HG03135 (cell line): ENCODE data around the gene MARK1.

Experiments
- ATAC-seq: cut with Tn5 transposase; IDR thresholded peaks from one replicate; pipeline ENCODE4 v1.9.1; 2021; ENCODE audit warnings: mild to moderate bottlenecking, moderate library complexity; ENCODE audit not compliant: unreplicated experiment

Gene MARK1

DNA sequence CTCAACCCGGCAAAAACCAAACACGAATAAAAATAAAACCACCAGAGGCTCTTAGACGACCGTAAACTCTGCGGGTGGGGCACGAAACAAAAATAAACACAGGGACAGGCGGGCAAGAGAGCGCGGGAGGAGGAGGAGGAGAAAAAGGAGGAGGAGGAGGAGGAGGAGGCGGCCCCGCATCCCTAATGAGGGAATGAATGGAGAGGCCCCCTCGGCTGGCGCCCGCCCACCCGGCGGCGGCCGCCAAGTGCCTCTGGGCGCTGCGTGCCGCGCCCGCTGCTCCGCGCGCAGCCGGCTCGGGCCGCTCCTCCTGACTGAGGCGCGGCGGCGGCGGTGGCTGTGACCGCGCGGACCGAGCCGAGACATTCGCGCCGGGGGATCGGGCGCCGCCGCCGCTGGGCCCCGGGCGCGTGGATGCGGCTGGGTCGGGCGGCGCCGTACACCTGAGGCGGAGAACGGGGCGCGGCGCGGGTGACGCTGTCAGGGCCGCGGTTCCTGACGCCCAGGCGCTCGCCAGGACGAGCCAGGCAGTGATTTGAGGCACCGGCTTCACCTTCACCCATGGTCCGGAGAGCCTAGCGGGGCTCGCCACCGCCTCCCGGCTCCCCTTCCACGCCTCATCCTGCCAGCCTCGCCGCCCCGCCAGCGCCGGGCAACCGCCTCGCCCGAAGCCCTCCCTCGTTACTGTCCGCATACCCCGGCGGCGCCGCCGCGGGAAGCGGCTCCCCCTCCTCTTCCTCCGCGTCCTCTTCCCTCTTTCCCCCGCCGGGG is at the start of gene MARK1:
MARK1 (plus strand) TSS at position 229 of the 771 bp plus-strand sequence. CDS start 687 bp downstream, outside the sequence.
- peak; percentile 62 for ATAC-seq

DNA sequence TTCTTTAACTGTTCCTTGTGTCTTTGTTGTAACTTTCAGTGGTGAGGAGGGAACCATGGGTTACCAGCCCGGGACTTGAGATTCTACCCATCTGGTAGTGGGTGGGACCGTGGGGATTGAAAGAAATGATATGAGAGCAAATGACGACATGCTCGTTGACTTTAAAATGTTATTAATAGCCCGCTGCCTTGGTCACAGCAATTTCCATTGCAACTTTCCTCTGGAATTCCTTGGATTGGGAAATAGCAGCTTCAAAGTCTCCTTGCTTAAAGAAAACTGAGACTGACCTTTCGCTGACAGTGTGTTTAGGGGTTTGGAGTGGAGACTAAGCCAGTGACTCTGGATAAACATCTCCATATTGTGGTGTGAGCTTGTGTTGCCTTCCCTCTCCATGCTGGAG is 44.2 kb upstream of the MARK1 start:
- ATAC-seq = no peak

DNA sequence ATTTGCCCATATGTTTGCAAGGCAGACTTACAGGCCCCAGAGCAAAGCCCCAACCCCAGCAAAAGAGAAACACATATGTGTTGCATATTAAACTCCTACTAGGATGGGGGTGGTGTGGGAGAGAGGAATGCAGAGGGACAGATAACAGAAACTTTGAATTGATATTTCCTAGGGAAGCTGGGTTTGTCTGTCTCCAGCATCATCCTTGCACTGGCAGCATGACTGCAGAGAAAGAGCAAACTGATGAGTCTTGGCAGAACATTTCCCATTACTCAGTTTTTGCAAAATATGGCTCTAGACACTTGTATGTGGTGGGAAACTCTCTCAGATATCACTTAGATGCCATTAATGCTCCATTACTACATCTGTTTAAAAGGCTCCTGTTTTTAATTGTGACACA is 43.8 kb upstream of the MARK1 start:
- ATAC-seq = no peak

DNA sequence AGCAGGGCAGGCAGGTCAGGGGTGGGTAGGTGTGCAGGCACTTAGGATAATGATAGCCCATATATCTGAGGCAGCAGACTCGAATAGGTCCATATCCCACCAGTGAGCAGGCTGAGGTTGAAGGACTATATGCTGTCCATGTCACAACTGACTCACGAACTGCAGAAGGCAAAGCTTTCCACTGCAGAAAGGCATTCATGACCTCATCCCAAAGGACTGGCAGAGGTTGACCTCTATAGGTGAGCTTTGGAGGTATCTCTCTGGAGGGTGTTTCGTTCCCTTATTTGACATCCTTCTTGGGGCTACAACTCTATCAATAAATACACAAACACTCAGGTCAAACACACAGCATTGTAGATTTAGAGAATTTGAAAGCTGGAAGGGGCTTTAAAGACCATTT is 42.8 kb upstream of the MARK1 start:
- no peak for ATAC-seq

DNA sequence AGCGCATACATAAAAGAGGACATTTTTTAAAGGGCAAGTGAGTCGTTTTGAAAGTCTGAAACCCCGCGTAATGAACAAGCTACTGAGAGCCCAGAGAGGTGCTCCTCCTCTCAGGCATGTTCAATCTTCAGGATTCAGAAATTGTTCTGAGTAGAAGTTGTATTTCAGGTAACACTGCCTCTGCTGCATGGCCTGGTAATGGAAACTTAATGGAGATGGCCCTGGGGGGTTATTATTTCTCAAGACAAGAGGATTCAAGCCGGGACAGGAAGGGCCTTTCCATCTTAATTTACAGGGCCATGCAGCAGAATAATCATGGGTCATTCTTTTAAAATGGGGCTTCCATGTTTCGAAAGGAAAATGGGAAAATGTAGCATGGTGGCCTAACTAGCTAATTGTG is 42.1 kb upstream of the MARK1 start:
- ATAC-seq = no peak

DNA sequence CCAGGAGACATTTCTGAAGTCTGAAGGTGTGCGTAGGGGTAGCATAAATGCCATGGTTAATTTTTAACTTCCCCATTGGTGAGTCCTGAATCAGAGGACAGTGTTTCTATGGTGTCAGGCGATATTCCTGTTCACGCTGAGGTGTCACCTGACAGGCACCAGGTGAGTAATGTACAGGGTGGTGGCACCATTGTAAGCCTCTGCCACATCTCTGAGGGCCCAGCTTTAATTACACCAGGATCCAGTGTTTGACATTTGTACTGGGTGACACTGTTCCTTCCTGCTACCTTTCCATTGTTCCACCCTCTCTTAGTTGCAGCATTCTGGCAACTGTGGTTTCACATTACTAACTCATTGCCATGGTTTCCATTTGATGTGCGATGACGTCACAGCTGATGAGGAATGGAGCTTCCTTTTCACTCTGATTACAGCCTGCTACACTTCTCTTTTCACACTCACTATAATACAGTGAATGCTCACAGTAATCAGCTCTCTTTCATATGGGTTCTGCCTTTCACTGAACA is 40.6 kb upstream of the MARK1 start:
- ATAC-seq = no peak

DNA sequence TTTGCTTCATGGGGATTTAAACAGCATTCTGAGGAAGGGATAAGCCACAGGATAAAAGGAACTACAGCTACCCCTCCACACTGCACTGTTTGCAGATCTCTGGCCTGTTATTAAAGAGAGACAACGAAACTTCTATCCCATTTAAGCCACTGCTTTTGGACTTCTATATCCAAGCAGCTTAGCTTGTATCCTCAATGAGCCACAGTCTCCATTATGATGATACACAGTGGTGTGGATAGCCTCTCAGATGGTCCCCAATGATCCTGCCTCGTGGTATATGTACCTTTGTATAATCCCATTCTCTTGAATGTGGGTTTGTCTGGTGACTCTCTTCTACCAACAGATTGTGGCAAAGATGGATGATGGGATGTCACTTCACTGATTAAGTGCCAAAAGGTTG is 36.0 kb upstream of the MARK1 start:
- no peak for ATAC-seq

DNA sequence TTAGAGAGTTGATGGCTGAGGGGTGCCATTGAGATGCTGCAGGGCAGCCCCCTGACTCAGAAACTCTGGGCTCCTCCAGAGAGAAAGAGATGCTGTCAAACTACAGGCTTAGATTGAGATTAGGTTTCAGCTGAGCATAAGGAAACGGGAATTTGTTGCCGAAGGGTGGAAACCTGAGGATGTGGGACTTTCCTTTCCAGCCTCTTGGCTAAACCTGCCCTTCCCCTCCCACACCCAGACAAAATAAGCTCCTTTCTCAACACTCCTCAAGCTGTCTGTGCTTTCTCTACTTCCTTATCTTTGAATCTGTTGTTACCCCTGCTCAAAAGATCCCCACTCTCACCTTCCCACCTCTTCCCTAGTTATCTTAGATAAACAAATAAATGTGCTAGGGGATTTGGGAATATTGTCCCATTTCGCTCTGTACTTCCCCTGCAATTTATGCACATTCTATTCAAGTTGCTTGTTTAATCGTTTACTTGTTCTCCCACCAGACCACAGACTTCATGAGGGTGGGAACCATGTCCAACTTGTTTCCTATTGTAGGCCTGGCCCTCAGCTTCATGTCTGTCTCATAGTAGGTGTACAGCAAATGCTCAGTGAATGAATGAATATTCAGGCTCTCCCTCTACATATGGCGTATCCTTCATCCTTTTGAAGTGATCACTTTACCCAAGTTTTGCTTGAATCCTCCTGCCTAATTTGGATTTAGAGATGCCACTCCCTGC is 30.6 kb upstream of the MARK1 start:
- ATAC-seq = no peak

DNA sequence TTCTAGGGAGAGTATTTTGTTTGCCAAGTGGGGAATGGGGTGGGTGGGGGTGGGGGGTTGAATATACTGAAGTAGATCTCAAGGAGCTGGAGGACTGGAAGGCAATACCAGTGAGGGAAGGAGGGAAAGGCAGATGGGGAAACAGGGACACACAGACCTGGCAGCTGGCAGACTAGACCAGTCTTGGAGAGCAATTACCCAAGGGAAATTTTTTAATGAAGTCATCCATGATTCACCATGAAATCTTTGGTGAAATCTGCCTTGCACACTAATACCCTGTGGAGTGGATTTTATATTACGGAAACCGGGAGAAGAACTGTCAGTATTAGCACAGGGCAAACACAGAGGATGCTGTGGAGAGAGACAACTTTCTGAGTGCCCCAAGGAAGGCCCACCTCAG is 29.7 kb upstream of the MARK1 start:
- ATAC-seq = no peak

DNA sequence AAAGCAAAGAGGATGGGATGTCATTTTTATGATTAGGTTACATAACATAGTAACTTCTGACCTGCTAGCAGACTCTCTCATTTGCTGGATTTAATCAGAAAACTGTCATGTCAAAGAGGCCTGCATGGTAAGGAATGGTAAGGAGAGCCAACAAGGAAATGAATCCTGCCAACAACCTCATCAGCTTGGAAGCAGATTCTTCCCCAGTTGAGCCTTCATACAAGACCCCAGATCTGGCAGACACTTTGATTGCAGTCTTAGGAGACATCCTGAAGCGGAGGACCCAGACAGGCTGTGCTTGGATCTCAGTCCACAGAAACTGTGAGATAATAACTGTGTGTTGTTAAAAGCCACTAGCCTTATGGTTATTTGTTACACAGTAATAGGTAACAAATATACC is 27.6 kb upstream of the MARK1 start:
- no peak for ATAC-seq

DNA sequence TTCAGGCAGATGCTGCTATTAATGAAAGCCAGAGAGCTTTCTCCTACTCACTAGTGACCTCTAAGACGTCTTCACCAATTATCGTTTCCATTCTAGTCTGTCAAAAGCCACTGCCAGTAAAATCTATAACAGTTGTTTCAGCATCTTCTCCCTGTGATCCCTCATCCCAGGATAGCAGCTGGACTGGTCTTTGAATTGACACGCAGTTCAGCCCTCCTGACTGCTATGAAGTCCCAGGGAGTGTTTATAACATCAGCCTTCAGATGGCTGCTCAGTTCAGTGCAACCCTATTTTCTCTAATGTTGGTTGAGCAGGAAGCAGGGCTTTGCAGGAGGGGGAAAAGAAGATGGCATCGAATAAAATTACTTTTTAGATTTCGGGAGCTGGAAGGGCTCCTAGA is 23.6 kb upstream of the MARK1 start:
- ATAC-seq = no peak

DNA sequence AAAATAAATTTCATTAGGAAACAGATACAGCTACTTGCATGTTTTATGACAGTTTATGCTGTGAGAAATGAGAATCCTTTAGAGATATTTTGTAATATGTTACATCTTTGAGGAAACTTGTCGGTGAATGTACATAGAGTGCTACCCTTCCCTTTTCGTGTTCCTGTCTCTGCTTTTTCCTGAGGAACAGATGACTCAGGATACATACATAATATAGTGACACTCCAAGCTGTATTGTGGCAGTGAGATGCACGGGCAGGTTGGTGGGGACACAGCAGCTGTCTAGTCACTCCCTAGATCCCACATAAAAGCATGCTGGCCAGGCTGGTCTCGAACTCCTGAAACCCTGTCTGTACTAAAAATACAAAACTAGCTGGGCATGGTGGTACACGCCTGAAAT is 20.9 kb upstream of the MARK1 start:
- ATAC-seq = no peak

DNA sequence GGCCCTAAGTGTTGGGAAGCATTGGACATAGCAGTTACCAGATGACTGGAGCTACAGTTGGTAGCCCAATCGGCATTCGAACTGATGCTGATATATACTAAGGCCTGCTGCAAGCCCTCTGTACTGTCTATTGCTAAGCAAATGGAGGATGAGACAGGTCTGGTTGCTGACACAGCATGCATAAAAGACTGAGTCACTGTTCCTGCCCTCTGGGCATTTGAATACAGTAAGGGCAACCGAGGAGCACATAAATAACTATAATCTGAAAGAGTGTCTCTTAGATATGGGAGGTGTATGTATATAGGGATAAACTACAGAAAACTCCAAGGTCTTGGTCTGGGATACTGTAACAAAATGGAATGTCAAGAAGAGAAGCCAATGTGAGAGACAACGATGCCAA is 16.8 kb upstream of the MARK1 start:
- ATAC-seq = no peak

DNA sequence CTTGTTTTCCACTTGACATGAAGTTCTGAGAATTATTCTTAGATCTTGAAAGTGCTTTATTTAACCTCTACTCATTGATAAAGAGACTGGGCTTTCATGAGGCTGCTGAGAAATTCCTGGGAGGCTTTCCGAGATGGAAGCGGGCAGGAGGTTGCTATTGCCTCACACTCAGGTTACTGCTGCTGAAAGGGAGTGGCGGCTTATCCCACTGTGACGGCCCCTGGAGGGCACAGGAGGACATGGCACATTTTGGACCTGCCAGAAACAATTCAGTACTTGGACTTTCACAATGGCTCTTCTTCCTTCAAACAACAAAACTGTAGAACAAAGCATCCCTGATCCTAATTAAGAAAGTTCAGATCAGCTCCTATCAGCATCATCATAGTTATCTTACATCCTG is 16.2 kb upstream of the MARK1 start:
- ATAC-seq = no peak

DNA sequence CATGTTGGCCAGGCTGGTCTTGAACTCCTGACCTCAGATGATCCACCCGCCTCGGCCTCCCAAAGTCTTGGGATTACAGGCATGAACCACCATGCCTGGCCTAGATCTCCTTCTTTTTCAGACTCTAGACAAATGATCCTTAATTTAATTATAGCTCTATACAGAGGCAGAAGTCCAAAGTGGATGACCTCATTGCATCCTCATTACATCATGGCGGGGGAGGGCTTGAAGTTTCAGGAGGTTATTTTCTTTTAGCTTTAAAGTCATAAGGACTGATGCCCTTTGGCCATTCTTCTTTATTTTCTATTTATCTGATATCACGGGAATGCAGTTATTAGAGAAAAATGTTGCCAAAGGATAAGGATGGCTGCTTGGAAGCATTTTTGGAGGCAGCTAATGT is 14.1 kb upstream of the MARK1 start:
- no peak for ATAC-seq

DNA sequence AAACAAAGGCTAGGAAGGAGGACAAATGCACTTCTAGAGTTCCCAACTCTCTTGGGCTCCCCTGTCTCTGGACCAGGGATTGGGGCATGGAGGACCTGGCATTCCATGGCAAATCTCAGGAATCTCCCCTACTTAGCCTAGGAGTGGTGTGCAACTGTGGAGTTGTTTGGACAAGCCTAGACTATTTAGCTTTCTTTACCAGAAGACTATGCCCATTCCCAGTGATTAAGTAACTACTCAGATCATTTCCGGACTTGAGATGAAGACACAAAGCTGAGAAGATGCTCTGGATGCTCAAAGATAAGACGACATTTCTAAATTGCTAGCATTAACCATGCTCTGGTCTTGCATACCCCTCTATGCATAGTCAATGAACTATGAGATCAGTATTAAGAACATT is 13.7 kb upstream of the MARK1 start:
- no peak for ATAC-seq

DNA sequence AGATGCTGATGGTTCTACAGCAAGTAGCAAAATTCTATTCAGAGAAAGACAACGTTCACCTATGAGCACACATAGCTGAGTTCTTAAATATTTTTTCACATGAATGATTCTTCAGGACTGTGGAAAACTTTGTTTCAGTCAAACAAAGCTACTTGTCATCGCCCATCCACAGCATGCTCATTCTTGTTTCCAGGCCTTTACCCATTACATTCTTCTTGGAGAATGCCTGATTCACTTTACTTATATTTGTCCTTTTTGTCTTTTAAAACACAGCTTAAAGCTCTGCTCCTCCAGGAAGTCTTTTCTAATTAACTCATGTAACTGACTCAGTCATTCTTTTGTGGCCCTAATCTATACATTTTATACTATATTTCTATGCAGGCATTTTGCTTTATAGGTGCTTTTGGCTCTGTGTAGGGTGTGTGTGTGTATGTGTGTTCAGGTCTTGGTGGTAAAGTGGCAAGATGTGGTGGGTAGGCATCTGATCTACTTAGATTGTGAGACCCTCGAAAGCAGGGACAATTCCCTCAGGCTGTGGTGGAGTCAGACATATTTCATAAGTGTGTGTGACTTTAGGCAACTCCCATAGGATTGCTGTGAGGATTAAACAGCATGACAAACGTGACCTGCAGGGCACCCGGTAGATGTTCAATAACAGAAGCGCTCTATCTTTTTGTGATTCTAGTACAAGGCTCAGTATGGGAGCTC is 11.8 kb upstream of the MARK1 start:
- no peak for ATAC-seq

DNA sequence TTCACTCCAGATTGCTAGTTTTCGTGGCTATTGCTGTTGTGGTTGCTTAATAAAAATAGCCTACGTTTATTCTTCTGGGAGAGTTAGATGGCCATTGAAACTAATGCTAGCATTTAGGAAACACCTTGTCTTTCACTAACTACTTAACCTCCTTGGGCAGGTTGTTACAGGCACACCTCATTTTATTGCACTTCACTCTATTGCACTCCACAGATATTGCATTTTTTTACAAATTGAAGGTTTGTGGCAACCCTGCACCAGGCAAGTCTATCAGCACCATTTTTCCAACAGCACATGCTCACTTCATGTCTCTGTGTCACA is 11.3 kb upstream of the MARK1 start:
- no peak for ATAC-seq

DNA sequence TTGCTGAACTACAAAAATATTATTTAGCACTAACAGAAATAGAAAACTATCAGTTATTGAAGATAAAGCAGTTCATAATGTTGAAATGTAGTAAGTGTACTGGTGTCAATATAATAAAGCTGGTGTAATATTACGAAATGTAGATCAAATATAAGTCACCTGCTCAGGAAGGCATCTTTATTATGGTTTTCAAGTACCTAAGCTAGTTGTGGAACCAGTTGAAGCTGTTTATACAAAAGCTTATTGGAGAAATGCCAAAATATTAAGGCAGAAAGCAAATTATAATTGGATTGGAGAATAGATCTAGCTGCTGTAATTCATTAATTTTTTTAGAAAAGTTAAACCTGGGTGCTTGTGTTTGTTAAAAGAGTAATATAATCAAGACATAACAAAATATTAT is 6.2 kb upstream of the MARK1 start:
- ATAC-seq = no peak

DNA sequence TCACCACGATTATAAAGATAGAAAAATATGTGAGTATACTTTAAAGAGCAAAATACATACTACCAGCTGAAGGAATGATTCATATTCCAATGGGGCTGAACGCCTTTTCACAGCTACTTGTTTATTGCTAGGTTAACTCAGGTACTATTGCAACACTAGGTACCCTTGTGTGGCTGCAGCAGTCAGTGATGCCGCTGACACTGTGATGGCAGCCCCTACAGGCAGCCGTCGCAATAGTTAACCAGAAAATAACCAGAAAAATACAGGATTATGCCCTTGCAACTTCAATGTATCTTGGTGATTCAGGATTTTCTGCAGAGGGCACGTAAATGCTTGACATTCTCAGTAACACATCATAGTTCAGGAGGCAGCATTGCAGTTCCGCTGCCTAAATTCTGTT is 1.6 kb upstream of the MARK1 start:
- ATAC-seq = no peak

DNA sequence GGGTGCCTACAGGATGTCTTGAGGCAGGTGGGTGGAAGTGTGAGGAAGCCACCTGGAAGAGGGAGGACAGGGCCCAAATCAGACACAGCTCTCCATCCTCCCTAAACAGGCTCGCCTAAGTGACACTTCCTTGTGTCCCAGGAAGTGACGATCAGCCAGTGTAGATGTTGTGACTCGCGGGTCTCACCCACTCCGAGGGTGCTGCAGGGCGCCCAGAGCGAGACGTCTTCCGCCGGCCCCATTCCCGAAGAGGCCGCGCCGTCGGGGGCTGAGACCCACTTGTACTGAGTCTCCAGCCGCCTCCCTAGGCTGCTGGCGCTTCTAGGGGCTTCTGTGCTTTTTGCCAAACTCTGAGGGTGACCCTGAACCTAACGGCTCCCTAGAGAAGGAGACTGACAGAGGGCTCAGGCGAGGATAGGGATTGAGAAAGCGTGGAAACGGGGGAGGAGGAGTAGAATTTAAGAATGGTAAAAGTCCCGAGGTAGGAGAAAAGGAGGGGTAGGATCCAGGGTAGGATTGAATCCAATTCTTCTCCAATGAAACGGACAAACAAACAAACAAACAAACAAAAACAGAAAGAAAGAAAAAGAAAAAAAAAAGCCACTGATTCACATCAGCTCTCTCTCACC is 543 bp upstream of the MARK1 start:
- ATAC-seq = no peak
